ENCODE measurements around the gene PCDHGA7. TPM values are rescaled to one million over a fixed set of nuclear protein-coding genes. Genes with fewer than 3 reads are reported as not detected.
"Not testable (repeated sequence)": the region's sequence is repeated elsewhere in the genome, so short reads cannot be mapped to it uniquely, and the experiment has no call there.

Gene PCDHGA7
- total RNA-seq, 1 donor from 2014 or later: 0.64 TPM

- DNase-seq (ENCODE audit: low read depth in 2 of 2): no peak
These were observed 16.3 kb upstream of the PCDHGA7 start for GRCh38 chr5:141366016-141366896.

- peak; percentile 38 to 71 for DNase-seq (ENCODE audit: low read depth in 2 of 2)
These were observed 12.3 kb upstream of the PCDHGA7 start, which contains the start of gene PCDHGB3 for GRCh38 chr5:141369994-141370848. TSS of gene PCDHGB3 (plus strand) at chr5:141370242. CDS start at chr5:141370395, 153 bp downstream.

GRCh38 chr5:141371572-141372475 lies 10.7 kb upstream of the PCDHGA7 start:
- DNase-seq (ENCODE audit: low read depth in 2 of 2): no peak

GRCh38 chr5:141373673-141374317 lies 8.7 kb upstream of the PCDHGA7 start, which contains the start of gene PCDHGA6:
TSS of gene PCDHGA6 (plus strand) at chr5:141373891. CDS start at chr5:141374084, 193 bp downstream.
- DNase-seq (ENCODE audit: low read depth in 2 of 2): peak in 1 of 2 donors; percentile 42

- DNase-seq (ENCODE audit: low read depth in 2 of 2): no peak
These were observed 7.9 kb upstream of the PCDHGA7 start for GRCh38 chr5:141374627-141375026.

- DNase-seq (ENCODE audit: low read depth in 2 of 2): not testable (repeated sequence)
These were observed 6.9 kb upstream of the PCDHGA7 start for GRCh38 chr5:141375444-141376155.

- DNase-seq (ENCODE audit: low read depth in 2 of 2): no peak
These were observed 803 bp downstream of the PCDHGA7 start for GRCh38 chr5:141383345-141383744.

GRCh38 chr5:141384471-141385267 lies 2.1 kb downstream of the PCDHGA7 start:
- DNase-seq (ENCODE audit: low read depth in 2 of 2): no peak

- peak in 1 of 2 donors; percentile 56 for DNase-seq (ENCODE audit: low read depth in 2 of 2)
These were observed 5.2 kb downstream of the PCDHGA7 start, which contains the start of gene PCDHGB4 for GRCh38 chr5:141387557-141388311. TSS of gene PCDHGB4 (plus strand) at chr5:141387698. CDS start at chr5:141387885, 187 bp downstream.

- DNase-seq (ENCODE audit: low read depth in 2 of 2): no peak
These were observed 6.1 kb downstream of the PCDHGA7 start for GRCh38 chr5:141388661-141389060.

GRCh38 chr5:141389153-141390042 lies 6.9 kb downstream of the PCDHGA7 start:
- no peak for DNase-seq (ENCODE audit: low read depth in 2 of 2)

- no peak for DNase-seq (ENCODE audit: low read depth in 2 of 2)
These were observed 10.1 kb downstream of the PCDHGA7 start, which contains the start of gene PCDHGA8 for GRCh38 chr5:141392429-141393198. TSS of gene PCDHGA8 (plus strand) at chr5:141392633. CDS start at chr5:141392814, 181 bp downstream.

GRCh38 chr5:141393267-141393666 lies 10.7 kb downstream of the PCDHGA7 start:
- no peak for DNase-seq (ENCODE audit: low read depth in 2 of 2)

- DNase-seq (ENCODE audit: low read depth in 2 of 2): not testable (repeated sequence)
These were observed 12.1 kb downstream of the PCDHGA7 start for GRCh38 chr5:141394401-141395187.
